CD4-positive, alpha-beta T cell treated with Interferon alpha-2 for 1 hour (primary cell): ENCODE results near the gene RAB11A.

Experiments used
- DNase-seq, 2 donors: peaks; one replicate each; pipeline ENCODE4 v3.0.0-alpha.2; 2020 to 2022

RAB11A gene

DNA sequence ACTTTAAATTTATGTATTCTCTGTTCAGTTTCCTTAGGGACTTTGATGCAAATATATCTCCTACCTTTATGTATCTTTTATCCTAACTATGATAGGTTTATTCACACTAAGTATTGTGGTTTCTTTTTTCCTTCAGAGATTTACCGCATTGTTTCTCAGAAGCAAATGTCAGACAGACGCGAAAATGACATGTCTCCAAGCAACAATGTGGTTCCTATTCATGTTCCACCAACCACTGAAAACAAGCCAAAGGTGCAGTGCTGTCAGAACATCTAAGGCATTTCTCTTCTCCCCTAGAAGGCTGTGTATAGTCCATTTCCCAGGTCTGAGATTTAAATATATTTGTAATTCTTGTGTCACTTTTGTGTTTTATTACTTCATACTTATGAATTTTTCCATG lies 18.3 kb downstream of the RAB11A start:
- peak; percentile 53 to 76 for DNase-seq

DNA sequence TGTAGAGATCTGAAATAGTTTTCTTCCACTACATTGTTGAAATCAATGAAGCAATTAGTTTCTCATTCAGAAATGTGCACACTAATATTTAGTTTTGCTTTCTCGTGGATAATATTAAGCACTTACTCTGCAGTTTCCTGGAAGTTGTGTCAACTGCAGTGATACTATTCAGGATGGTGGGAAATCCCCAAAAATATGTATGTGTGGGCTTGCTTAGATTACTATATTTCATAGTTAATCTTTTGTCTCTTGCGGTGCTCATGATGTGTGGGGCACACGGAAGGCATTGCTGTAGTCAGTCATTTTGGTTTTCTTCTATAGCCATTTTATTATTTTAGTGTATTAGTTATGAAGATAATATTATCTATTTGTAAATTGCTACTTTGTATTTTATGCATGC lies 19.7 kb downstream of the RAB11A start:
- DNase-seq, result peak in 1 of 2 donors; percentile 62

- no peak for DNase-seq
Observed at GRCh38 chr15:65893060-65893459, 23.8 kb downstream of the RAB11A start.

GRCh38 chr15:65896236-65896635 lies 26.9 kb downstream of the RAB11A start:
- no peak for DNase-seq

DNA sequence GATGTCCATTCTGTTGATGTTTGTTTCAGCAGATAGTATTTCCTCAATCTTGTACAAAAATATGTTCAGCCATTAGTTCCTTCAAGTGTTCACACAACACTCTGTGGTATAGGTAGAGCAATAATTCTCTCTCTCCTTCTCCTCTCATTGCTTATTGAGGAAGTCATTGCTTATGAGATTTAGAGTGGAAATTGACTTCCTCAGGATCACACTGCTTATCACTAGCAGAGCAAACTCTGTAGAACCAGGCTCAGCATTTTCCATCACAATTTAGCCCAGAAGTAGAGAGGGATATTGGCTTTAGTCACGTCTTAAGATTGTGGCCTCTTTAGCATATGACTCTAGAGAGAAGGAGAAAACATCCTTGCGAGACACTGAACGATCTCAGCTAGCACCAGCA lies 31.2 kb downstream of the RAB11A start:
- DNase-seq, result no peak

- DNase-seq, result no peak
Observed at GRCh38 chr15:65901336-65901735, 32.0 kb downstream of the RAB11A start.

- no peak for DNase-seq
Observed at GRCh38 chr15:65901836-65902235, 32.5 kb downstream of the RAB11A start.

DNA sequence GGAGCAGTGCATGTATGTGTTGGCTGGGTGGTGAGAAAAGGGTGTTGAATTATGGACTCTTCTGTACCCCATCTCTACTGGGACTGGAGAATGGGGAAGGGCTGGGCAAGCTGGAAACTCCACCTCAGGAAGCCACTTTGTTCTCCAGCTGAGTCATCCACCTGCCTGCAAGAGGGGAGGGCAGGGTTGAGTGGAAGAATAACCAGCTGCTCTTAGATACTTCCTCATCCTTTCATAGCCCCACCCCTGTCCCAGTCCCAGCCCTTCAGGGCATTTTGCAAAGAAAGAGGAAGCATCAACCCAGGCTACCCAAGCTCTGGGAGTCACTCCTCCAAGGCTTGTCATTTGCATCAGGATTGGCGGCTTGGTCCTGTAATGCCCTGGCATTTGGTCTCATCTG lies 33.1 kb downstream of the RAB11A start:
- DNase-seq, result peak; percentile 22 to 76

DNA sequence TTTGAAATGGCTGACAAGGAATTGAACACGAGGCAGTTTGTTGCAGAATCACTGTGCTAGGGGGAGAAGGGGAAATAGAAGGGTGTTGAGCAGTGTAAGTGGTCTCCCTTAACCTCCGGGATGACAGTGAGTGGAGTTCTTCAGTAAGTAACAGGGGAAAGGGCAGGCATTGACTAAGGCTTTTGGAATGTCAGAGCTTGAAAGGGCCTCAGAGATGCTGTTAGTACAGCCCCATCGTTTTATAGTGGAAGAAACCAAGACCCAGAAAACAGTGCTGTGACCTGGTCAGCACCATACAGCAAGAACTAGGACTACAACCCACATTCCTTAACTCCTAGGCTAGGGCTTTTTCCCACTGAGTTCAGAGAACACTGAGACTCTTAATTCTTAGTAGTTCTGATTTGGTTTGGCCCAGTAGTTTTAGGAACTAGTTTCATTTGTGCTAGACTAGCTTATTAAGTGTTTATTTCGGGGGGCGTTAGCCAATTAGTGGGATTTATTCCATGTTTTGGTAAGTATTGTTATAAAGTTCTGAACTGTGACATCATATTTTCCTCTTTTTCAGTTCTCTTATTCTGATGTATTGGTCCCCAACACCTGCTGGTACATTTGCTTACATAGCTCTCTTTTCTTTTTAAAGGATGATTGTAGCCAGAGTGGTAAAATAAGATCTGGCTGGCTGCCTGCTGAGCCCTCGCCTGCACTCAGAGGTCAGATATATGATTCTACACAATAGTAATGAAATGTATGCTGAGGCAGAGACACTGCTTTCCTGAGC lies 34.2 kb downstream of the RAB11A start:
- DNase-seq, result no peak

- no peak for DNase-seq
Observed at GRCh38 chr15:65904301-65904700, 35.0 kb downstream of the RAB11A start.

DNA sequence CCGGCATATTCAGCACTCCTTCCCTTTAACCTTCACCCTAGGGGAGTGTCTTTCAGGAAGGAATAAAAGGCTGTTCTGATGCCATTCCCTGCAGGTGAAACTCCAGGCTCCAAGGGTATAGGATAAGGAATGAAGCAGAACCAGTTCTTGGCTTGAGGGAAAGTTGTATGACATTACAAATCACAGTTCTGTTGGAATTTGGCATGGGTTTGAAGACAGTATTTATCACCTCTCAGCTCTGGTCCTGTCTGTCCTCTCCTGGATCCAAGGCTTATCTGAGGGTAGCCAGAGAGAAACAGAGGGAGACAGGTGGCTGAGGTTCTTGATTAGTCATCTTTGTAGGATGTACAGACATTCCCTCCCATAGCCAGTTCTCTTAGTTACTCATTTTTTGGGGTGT lies 37.1 kb downstream of the RAB11A start:
- no peak for DNase-seq

GRCh38 chr15:65907661-65908060 lies 38.4 kb downstream of the RAB11A start:
- DNase-seq, result no peak

DNA sequence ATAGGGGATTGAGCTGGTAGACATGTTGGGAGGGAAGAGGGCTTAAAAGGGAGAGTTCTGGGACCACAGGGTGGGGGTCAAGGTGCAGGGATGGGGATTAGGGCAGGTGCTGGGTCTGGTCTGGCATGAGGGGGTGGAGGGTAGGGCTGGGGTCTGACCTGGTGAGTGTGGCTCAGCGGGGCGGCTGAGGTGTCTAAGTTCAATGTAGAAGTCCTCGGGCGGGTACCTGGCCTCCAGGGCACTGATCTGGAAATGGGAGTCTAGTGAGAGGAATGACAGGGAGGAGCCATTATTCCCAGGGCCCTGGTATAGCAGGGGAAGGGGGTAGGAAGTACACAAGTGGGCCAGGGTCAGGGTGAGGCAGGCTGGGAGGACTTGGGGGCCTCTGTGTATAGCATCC lies 39.6 kb downstream of the RAB11A start:
- DNase-seq, result no peak

DNA sequence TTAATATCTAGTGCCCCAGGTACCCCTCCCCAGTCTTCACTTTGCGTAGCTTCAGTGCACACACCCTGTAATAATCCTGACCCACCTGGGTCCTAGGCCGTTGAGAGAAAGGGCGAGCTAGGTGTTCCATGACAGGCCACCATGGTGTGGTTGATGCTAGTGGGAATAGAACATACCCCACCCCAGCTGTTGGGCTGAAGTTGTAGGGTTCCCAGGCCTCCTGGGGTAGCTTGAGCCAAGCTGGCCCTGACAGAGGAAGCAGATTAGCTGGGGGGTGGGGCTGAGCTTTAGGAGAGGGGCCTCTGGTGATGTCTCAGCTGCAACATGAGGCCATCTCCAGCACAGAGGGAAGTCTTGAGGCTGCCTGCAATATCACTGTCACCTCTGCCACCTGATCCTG lies 40.5 kb downstream of the RAB11A start:
- DNase-seq, result no peak

DNA sequence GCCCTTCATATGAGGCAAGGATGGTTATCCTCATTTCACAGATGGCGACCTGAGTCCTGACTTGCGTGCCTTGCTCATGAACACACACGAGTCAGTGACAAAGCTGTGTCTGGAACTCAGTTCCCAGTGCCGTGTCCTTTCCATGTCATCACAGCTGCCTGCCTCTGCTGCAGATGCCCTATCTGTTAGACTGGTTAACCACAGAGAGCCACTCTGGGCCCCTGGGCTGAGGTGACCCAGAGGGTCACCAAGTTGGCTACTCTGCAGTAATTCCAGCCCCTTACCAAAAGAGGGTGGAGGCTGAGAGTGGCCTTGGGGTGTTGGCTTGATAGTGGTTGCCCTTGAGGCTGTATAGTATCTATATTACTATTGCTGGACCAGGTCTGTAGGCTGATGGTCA lies 41.0 kb downstream of the RAB11A start:
- no peak for DNase-seq

DNA sequence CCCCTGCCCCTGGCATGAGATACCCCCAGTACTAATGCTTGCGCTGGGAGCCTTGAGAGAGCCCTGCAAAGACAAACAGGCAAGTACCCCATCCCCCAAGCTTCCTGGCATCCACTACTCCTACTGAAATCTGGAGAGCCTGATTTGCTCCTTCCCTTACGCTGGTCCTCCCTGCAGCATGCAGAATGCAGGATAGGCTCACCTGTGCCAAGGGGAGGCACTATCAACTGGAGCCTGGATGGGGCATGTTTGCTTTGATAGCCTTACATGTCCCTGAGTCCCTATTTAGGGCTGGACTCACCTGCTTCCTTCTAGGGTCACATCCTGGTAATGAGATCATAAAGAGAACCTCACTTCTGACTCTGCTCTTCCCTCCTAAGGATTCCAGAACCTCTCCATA lies 42.9 kb downstream of the RAB11A start:
- no peak for DNase-seq

DNA sequence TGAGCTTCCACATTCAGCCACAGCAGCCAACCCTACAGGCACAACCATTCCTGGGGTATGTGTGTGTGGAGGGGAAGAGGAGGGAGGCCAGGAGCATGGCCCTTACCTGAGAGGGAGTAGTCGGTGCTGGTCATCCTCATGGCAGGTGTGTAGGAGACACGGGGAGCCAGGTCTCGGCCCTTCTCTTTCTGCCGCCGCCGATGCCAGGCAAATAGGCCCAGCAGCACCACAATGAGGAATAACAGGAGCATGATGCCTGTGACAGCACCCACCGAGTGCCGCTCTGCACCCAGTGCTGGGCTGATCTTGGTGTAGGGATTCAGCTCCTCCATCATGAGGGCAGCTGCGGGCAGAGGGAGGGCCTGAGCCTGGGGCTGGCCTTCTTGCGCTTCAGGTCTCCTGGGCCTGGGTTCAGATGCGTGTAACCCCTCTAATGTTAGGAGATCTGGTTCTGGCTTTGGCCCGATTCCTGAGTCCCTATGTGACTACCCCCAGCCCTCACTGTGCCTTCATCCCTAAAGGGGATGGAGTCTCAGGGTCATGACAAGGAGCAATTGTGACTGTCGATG lies 44.4 kb downstream of the RAB11A start:
- DNase-seq, result no peak

- DNase-seq, result no peak
Observed at GRCh38 chr15:65914386-65914785, 45.1 kb downstream of the RAB11A start.

DNA sequence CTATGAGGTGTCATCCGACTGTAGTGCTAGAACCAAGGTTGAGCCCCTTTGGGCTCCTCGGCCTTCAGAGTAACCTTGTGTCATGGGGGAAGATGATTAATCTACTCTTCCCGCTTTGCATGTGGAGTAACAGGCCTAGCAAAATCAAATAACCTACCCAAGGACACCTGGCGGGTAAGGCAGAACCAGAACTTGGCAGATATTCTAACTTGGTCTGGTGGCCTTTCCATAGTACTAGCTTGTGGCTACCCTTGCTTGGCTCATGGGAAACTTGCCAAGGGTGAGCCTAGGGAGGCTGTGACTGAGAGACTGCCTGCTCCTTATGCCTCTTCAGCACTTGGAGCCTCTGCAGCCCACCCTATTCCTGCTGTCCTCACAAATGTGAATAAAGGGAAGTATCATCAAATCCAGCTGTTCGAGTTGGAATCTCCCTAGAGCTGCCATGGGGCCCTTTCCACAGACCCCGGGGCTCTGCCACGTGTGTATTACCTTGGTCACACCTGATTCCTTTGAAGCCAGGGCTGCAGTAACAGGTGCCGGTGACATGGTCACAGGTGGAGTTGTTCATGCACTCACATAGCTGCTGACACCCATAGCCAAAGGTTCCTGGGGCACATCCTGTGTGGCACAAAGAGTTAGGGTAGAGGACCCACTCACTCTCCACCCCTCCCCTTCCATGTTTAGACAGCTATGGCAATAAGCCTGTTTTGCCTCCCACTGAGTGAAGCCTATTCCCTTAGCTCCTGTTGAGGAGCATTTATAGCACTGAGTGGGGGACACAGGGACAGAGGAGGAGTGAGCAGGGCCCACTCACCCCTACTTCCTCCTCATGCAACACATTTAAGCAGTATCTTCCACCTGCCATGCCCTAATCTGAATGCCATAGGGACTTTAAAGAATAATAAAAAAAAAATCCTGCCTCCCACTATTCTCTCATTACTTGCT lies 46.0 kb downstream of the RAB11A start:
- DNase-seq, result no peak

DNA sequence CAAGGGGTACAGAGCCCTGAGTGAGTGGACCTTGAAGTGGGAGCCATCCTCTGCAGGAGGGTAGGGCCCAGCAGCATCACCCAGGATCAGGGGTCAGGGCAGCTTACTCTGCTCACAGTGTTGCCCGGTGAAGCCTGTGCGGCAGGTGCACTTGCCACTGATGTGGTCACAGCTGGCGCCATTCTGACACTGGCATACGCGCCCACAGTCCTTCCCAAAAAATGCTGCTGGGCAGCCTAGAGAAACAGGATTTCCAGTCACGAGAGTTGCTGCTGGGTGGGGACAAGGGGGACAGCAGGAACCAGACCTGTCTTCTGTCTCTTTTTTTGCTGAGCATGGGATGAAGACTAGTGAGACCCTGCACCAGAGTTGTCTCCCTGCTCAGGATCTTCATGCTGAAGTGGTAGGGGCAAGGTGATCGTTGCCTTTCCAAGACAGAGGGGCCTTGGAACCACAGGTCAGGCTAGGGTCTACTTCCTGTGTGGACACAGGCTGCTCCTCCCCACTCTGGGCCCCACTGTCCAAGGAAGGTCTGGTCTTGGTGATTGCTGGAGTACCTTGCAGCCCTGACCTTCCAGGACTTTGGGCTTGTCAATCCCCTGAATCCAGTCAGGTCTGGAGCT lies 46.9 kb downstream of the RAB11A start:
- no peak for DNase-seq

- DNase-seq, result peak; percentile 9 to 28
Observed at GRCh38 chr15:65916664-65917406, 47.5 kb downstream of the RAB11A start.

GRCh38 chr15:65917407-65917756 lies 48.1 kb downstream of the RAB11A start:
- DNase-seq, result no peak

DNA sequence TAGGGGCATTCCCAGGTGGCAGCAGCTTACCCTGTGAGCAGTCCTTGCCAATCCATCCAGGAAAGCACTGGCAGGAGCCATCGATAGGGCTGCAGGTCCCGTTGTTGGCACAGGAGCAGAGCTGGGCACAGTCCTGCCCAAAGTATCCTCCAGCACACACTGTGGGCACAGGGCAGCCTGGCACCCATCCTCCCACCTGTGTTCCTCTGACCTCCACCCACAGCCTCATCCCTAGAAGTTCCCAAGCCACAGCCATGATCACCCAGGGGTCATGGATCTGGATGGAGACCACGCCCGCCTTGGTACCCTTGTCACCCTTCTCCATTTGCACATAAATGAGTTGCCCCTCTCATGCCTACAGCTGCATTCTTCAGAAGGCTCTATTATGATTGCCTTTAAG lies 48.6 kb downstream of the RAB11A start:
- no peak for DNase-seq
